Karpas-422 (cell line): ENCODE results near the gene SLC12A8. TPM values are rescaled to one million over a fixed set of nuclear protein-coding genes. Genes with fewer than 3 reads are reported as not detected.
"Not testable (repeated sequence)": the region's sequence is repeated elsewhere in the genome, so short reads cannot be mapped to it uniquely, and the experiment has no call there.

ENCODE experiments used
- DNase-seq: peaks from one replicate; pipeline ENCODE4 v3.0.0-alpha.2; 2015
- H2AFZ ChIP-seq: fragments of 200-600 bp; sonication (generic); 2 replicates; pipeline ENCODE4 v1.6.1; 2014; ENCODE audit warnings: antibody characterized with exemption, low read length, mixed read lengths
- H3K27ac ChIP-seq: fragments of 200-600 bp; sonication (generic); 2 replicates; pipeline ENCODE4 v1.5.1; 2014; ENCODE audit warnings: mild to moderate bottlenecking, low read length, moderate library complexity
- H3K27me3 ChIP-seq: fragments of 200-600 bp; sonication (generic); 2 replicates; pipeline ENCODE4 v1.6.1; 2014; ENCODE audit warnings: low read length, mixed read lengths
- H3K36me3 ChIP-seq: fragments of 200-600 bp; sonication (generic); 2 replicates; pipeline ENCODE4 v1.6.1; 2014; ENCODE audit warnings: low read length, mixed read lengths; ENCODE audit not compliant: insufficient read depth
- H3K4me1 ChIP-seq: fragments of 200-600 bp; sonication (generic); 2 replicates; pipeline ENCODE4 v1.6.1; 2014; ENCODE audit warnings: mild to moderate bottlenecking, low read length, mixed read lengths
- H3K4me2 ChIP-seq: fragments of 200-600 bp; sonication (generic); 2 replicates; pipeline ENCODE4 v1.6.1; 2014; ENCODE audit warnings: low read length, low read depth, mild to moderate bottlenecking; ENCODE audit not compliant: poor library complexity, severe bottlenecking
- H3K4me3 ChIP-seq: fragments of 200-600 bp; sonication (generic); 2 replicates; pipeline ENCODE4 v1.5.1; 2014; ENCODE audit warnings: mild to moderate bottlenecking, antibody characterized with exemption, low read length, mixed read lengths
- H3K79me2 ChIP-seq: fragments of 200-600 bp; sonication (generic); 2 replicates; pipeline ENCODE4 v1.6.1; 2014; ENCODE audit warnings: mild to moderate bottlenecking, low read length, mixed read lengths
- H3K9ac ChIP-seq: fragments of 200-600 bp; sonication (generic); 2 replicates; pipeline ENCODE4 v1.6.0; 2014; ENCODE audit warnings: low read length
- H3K9me2 ChIP-seq: fragments of 200-600 bp; sonication (generic), shearing (Covaris generic); replicated peaks from 2 replicates; pipeline ENCODE4 v1.6.0; 2014; ENCODE audit warnings: mild to moderate bottlenecking, low read length, moderate library complexity; ENCODE audit not compliant: insufficient read depth
- H3K9me3 ChIP-seq: fragments of 300-700, 200-600 bp; sonication (generic); 2 replicates; pipeline ENCODE4 v1.6.1; 2014; ENCODE audit warnings: low read length, mixed read lengths
- H4K20me1 ChIP-seq: fragments of 200-600 bp; sonication (generic); 2 replicates; pipeline ENCODE4 v1.6.1; 2014; ENCODE audit warnings: mild to moderate bottlenecking, antibody characterized with exemption, low read length, low read depth; ENCODE audit not compliant: insufficient read depth
- total RNA-seq: library from RNA; depleted of rRNA; stranded (reverse); fragments of >200 nt; shearing (Covaris generic); gene quantifications from 2 replicates; pipeline ENCODE4 v1.2.3, GENCODE V29; 2014; ENCODE audit warnings: low replicate concordance

The SLC12A8 gene
- total RNA-seq, 1 experiment from 2014 or later, result 156 TPM

DNA sequence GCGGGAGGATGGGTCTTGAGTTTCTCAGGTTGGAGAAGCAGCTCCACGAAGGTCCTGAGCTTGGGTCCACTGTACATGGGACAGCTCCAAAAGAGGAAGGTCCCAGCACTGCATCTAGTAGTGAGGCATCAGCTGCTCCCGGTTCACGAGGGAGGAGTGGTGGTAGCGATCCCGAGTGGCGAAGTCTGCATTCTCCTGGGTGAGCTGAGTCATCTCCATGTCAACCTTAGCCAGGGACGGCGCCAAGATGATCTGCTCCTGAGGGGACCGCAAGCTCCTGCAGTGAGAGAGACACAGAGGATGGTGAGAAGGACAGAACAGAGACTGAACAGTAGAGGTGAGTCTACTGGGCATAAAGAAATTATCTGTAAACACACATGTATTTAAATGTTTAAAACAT lies 128.8 kb downstream of the SLC12A8 start:
- Histone ChIP-seq H3K9me2 (no peaks in the 10 kb centered on the region), H3K36me3 (peaks cover 49% of the 10 kb centered on the region), H3K79me2 (peaks cover 7% of the 10 kb centered on the region; the same call in 1 of the 2 replicates), H3K4me2 (no peak overlapping the region), H3K9ac (no peak overlapping the region), H3K4me3 (no peak overlapping the region), H3K27me3 (no peaks in the 10 kb centered on the region), H3K9me3 (no peaks in the 10 kb centered on the region), H3K27ac (0 out of 2 replicates have a peak overlapping the region, but pooled peaks have one; percentile 37), H4K20me1 (0 out of 2 replicates have a peak, but pooled peaks cover 4% of the 10 kb centered on the region), H2AFZ (no peak overlapping the region), H3K4me1 (peaks cover 30% of the 10 kb centered on the region)
- DNase-seq, result no peak

- not testable (repeated sequence) for H2AFZ ChIP-seq
Observed at GRCh38 chr3:125082339-125082738, 130.2 kb downstream of the SLC12A8 start.

DNA sequence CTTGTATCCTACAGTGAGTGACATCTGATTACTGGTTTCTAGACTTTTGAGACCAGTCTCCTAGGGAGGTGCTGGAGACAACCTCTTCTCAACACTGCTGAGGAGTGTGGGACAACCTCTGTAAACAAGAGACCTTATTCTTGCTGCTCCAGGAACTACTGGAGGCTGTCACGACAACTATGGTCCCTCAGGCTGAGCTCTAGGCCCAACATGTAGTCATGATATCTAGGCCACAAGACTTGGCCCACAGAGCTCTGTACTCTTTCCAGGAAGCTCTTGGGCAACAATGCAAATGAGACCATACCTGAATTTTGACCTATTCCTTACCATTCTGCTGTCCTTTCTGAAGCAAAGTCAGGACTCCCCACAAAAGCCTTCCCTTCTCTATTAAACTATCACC lies 132.5 kb downstream of the SLC12A8 start:
- H2AFZ ChIP-seq, result no peak overlapping the region
- no peaks in the 10 kb centered on the region; the same call in 1 of the 2 replicates for H3K79me2 ChIP-seq
- H3K27me3 ChIP-seq, result no peaks in the 10 kb centered on the region
- H3K4me3 ChIP-seq, result no peak overlapping the region
- H3K4me1 ChIP-seq, result peaks cover 67% of the 10 kb centered on the region
- H3K9ac ChIP-seq, result no peak overlapping the region
- DNase-seq, result no peak
- no peak overlapping the region for H3K4me2 ChIP-seq
- 0 out of 2 replicates have a peak, but pooled peaks cover 4% of the 10 kb centered on the region for H4K20me1 ChIP-seq
- H3K36me3 ChIP-seq, result peaks cover 40% of the 10 kb centered on the region
- no peaks in the 10 kb centered on the region for H3K9me3 ChIP-seq
- no peaks in the 10 kb centered on the region for H3K9me2 ChIP-seq
- H3K27ac ChIP-seq, result no peak overlapping the region

More at GRCh38 chr3:125082339-125082738, 130.2 kb downstream of the SLC12A8 start:
- peaks cover 45% of the 10 kb centered on the region for H3K4me1 ChIP-seq
- not testable (repeated sequence) for H3K4me2 ChIP-seq, H3K9me3 ChIP-seq, H3K9me2 ChIP-seq, H4K20me1 ChIP-seq, H3K27me3 ChIP-seq, DNase-seq, H3K79me2 ChIP-seq, H3K27ac ChIP-seq, H3K4me3 ChIP-seq, H3K9ac ChIP-seq
- peaks cover 47% of the 10 kb centered on the region for H3K36me3 ChIP-seq

GRCh38 chr3:125079675-125080045 lies 132.9 kb downstream of the SLC12A8 start:
- Histone ChIP-seq H3K36me3 (peaks cover 44% of the 10 kb centered on the region), H3K4me3 (no peak overlapping the region), H3K4me1 (peaks cover 72% of the 10 kb centered on the region), H3K79me2 (no peaks in the 10 kb centered on the region; the same call in 1 of the 2 replicates), H3K27me3 (no peaks in the 10 kb centered on the region), H4K20me1 (0 out of 2 replicates have a peak, but pooled peaks cover 4% of the 10 kb centered on the region), H3K9ac (no peak overlapping the region), H3K9me2 (no peaks in the 10 kb centered on the region), H3K4me2 (no peak overlapping the region), H2AFZ (no peak overlapping the region), H3K9me3 (no peaks in the 10 kb centered on the region), H3K27ac (no peak overlapping the region)
- DNase-seq, result no peak

DNA sequence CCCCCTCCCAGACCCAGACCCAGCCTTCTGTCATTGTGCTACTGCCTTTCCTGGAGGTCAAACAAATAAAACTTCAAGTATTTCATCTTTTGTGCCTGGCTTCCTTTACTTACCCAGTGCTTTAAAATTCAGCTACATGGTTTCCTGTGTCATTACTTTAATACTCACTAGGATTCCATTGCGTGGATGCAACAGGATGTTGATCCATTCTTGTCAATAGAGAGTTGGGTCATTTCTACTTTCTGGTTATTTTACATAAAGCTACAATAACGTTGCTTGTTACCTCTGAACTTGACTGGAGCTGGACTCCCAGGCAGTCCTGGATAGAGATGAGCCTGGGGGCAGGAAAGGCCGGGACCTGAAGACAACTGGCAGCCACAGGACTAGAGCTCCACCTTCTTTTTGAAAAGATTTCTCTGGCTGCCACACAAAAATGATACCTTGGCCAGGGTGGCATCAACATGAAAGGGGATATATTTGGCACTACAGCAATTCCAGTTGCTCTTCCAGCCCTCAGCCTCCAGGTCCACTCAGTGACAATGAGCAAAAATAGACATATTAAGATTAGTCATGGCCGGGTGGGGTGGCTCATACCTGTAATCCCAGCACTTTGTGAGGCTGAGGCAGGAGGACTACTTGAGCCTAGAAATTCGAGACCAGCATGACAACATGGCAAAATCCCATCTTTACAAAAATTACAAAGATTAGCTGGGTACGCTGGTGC lies 133.4 kb downstream of the SLC12A8 start:
- Histone ChIP-seq H3K9ac (no peak overlapping the region), H3K27me3 (no peaks in the 10 kb centered on the region), H3K9me3 (no peaks in the 10 kb centered on the region), H3K79me2 (no peaks in the 10 kb centered on the region; the same call in 1 of the 2 replicates), H3K9me2 (no peaks in the 10 kb centered on the region), H3K4me1 (peaks cover 77% of the 10 kb centered on the region), H2AFZ (no peak overlapping the region), H3K27ac (no peak overlapping the region), H3K36me3 (peaks cover 47% of the 10 kb centered on the region), H4K20me1 (0 out of 2 replicates have a peak, but pooled peaks cover 4% of the 10 kb centered on the region), H3K4me3 (no peak overlapping the region), H3K4me2 (no peak overlapping the region)
- DNase-seq, result no peak

DNA sequence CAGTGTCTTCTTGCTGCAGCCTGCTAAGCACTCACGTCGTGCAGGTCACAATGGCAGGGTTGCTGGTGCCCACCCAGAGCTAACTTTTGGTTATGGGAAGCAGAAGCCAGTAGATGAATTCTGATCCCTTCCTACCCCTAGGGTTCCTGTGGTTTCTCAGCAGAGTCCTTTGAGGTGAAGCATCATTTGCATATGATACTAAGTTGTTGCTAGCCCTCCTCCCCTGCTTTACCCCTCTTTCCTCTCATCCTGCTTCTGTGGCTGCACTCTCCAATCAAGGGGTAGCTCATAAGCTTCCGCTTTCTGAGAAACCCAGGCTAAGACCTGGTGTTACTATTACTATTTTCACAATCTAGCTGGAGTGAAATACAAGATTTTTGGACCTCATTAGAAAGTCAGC lies 134.7 kb downstream of the SLC12A8 start:
- Histone ChIP-seq H3K36me3 (peaks cover 44% of the 10 kb centered on the region), H3K4me1 (peaks cover 89% of the 10 kb centered on the region), H3K79me2 (no peaks in the 10 kb centered on the region; the same call in 1 of the 2 replicates), H3K4me2 (peak overlapping the region; percentile 64), H3K9me2 (no peaks in the 10 kb centered on the region), H3K9me3 (no peaks in the 10 kb centered on the region), H4K20me1 (0 out of 2 replicates have a peak, but pooled peaks cover 4% of the 10 kb centered on the region), H2AFZ (no peak overlapping the region), H3K27ac (peak overlapping the region; percentile 69), H3K9ac (0 out of 2 replicates have a peak overlapping the region, but pooled peaks have one; percentile 9), H3K27me3 (no peaks in the 10 kb centered on the region), H3K4me3 (peak overlapping the region; percentile 3; the same call in 1 of the 2 replicates)
- peak; percentile 76 for DNase-seq

GRCh38 chr3:125076464-125076863 lies 136.1 kb downstream of the SLC12A8 start:
- H3K9me3 ChIP-seq, result no peaks in the 10 kb centered on the region
- no peak overlapping the region for H3K9ac ChIP-seq
- peaks cover 95% of the 10 kb centered on the region for H3K4me1 ChIP-seq
- peaks cover 51% of the 10 kb centered on the region for H3K36me3 ChIP-seq
- no peak overlapping the region for H2AFZ ChIP-seq
- no peak overlapping the region for H3K4me2 ChIP-seq
- H3K27ac ChIP-seq, result peak overlapping the region; percentile 69
- 0 out of 2 replicates have a peak, but pooled peaks cover 4% of the 10 kb centered on the region for H4K20me1 ChIP-seq
- H3K9me2 ChIP-seq, result no peaks in the 10 kb centered on the region
- no peaks in the 10 kb centered on the region for H3K27me3 ChIP-seq
- DNase-seq, result no peak
- H3K4me3 ChIP-seq, result no peak overlapping the region
- no peaks in the 10 kb centered on the region; the same call in 1 of the 2 replicates for H3K79me2 ChIP-seq

DNA sequence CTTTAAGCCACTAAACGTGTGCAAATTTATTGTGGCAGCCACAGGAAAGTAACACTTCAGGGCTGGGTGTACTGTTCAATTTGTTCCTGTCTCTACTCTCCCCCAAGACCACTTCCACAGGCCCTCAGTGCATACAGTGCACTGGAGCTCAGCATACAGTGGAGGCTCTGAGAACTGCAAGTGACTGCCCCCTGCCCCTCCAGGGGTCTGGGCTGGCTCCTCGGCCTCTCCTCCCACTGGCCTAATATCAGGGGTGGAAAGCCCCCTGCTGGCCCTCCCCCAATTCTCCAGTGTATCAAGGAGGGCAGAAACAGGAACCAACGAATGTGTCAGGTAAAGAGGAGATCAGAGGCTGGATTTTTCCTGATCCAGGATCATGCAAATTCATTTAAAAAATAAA lies 136.8 kb downstream of the SLC12A8 start:
- no peak for DNase-seq

More for the DNA sequence above, 136.8 kb downstream of the SLC12A8 start:
- Histone ChIP-seq H3K36me3 (peaks cover 51% of the 10 kb centered on the region), H3K27me3 (no peaks in the 10 kb centered on the region), H3K4me3 (no peak overlapping the region), H3K79me2 (no peaks in the 10 kb centered on the region; the same call in 1 of the 2 replicates), H4K20me1 (0 out of 2 replicates have a peak, but pooled peaks cover 4% of the 10 kb centered on the region), H3K9me3 (no peaks in the 10 kb centered on the region), H3K27ac (peak overlapping the region; percentile 10; the same call in 1 of the 2 replicates), H3K4me2 (no peak overlapping the region), H3K9me2 (no peaks in the 10 kb centered on the region), H3K4me1 (peaks cover 87% of the 10 kb centered on the region), H2AFZ (no peak overlapping the region), H3K9ac (no peak overlapping the region)
